Measurements from ENCODE around the gene TMPRSS11E.
A peak's percentile ranks its signal among the peaks of the same experiment; 100 is the strongest.
"Not testable (repeated sequence)": the region's sequence is repeated elsewhere in the genome, so short reads cannot be mapped to it uniquely, and the experiment has no call there.

The TMPRSS11E gene, protein sequence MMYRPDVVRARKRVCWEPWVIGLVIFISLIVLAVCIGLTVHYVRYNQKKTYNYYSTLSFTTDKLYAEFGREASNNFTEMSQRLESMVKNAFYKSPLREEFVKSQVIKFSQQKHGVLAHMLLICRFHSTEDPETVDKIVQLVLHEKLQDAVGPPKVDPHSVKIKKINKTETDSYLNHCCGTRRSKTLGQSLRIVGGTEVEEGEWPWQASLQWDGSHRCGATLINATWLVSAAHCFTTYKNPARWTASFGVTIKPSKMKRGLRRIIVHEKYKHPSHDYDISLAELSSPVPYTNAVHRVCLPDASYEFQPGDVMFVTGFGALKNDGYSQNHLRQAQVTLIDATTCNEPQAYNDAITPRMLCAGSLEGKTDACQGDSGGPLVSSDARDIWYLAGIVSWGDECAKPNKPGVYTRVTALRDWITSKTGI

DNA sequence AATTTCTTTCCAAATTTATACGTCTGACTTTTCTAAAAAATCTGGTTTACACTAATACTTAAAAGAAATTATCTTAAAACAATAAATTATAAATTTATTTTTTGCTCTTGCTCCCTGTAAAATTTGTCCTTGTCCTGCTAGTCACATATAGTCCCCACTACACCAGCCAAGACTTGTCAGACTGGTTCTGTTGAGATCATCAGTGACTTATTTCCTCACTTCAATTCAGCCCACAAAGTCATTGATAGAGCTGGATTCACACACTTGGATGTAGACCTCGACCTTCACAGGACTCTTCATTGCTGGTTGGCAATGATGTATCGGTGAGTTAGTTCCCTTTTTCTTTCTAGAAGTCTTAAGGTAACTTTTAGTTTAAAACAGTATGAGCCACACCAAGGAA is at the start of gene TMPRSS11E:
Gene TMPRSS11E (plus strand): TSS at position 263 of the 400 bp plus-strand sequence. CDS start 50 bp downstream, at position 313.
- no peak for DNase-seq

DNA sequence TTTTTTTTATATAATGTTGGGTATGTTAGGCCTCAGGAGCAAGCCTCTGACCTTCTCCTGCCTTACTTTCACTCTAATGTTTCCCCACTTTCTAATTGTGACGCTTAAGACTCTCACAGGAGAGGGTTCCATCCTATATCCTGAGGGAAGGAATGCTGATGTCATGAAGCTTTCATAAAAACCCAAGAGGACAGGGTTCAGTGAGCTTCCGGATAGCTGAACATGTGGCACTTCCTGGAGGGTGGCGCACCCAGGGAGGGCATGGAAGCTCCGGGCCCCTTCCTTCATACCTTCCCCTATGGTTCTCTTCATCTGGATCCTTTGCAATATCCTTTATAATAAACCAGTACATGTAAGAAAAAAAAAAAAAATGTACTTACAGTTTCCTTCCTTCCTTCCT is 48.0 kb upstream of the TMPRSS11E start:
- no peak for DNase-seq

DNA sequence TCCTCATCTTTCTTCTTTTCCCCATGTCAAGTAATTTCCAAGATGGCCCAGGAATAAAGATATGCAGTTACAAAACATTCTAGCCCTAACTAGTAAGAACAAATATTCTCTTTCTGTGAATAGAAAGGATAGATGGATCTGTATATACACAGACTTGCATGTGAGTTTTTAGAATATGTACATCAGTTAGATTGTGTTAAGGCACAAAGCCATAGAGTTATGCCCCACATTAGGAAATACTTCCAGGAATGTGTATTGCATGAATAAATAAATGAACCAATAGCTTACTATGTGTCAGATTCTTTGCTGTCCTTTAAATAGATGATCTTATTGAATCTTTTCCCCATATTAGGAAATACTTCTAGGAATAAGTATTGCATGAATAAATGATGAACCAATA is 46.0 kb upstream of the TMPRSS11E start:
- peak; percentile 23 for DNase-seq

DNA sequence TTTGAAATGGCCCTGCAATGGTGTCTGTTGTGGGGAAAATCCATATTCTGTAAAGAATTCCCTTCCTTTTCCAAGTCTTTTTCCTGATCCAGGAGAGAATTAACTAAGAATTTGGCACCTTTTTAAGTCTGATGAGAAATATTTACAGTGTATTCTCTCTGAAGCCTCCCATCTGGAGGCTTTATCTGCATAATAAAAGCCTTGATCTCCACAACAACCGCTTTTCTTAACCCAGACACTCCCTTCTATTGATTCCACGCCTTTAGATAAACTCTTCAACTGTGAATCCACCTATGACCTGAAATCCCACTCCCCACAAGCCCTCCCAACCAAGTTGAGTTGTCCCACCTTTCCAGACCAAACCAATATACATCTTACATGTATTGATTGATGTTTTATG is 43.1 kb upstream of the TMPRSS11E start:
- DNase-seq = no peak

DNA sequence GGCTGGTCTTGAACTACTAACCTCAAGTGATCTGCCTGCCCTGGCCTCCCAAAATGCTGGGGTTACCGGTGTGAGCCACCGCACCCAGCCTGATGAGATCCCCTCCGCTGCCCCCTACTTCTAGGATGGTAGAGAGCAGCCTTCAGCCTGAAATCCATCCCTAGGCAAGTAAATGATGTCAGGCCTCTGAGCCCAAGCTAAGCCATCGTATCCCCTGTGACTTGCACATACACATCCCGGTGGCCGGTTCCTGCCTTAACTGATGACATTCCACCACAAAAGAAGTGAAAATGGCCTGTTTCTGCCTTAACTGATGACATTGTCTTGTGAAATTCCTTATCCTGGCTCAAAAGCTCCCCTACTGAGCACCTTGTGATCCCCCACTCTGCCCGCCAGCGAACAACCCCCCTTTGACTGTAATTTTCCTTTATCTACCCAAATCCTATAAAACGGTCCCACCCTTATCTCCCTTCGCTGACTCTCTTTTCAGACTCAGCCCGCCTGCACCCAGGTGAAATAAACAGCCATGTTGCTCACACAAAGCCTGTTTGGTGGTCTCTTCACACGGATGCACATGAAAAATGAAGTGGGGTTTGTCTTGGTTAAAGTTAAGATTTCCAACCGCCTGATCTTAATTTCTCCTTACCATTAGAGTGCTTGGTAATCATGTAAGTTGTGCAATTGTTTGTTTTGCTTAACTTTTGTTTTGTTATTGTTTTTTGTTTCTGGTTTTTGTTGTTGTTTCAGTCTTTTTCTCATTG is 41.4 kb upstream of the TMPRSS11E start:
- DNase-seq = not testable (repeated sequence)

DNA sequence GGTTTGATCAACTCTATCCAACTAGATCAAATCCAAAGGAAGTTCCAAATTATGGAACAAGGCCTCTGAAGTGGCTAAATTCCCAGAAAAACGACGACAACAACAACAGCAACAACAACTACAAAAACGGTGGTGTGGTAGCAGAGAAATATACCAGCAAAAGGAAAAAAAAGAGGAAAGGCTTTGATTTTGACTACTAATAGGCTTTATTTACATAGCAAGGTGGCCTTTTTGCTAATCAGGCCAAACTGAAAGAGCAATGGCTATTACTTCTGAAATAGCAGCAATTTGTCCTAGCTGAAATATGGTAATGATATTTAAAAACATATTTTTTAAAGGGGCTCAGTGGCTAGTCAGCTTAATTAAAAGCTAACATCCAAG is 40.8 kb upstream of the TMPRSS11E start:
- no peak for DNase-seq

DNA sequence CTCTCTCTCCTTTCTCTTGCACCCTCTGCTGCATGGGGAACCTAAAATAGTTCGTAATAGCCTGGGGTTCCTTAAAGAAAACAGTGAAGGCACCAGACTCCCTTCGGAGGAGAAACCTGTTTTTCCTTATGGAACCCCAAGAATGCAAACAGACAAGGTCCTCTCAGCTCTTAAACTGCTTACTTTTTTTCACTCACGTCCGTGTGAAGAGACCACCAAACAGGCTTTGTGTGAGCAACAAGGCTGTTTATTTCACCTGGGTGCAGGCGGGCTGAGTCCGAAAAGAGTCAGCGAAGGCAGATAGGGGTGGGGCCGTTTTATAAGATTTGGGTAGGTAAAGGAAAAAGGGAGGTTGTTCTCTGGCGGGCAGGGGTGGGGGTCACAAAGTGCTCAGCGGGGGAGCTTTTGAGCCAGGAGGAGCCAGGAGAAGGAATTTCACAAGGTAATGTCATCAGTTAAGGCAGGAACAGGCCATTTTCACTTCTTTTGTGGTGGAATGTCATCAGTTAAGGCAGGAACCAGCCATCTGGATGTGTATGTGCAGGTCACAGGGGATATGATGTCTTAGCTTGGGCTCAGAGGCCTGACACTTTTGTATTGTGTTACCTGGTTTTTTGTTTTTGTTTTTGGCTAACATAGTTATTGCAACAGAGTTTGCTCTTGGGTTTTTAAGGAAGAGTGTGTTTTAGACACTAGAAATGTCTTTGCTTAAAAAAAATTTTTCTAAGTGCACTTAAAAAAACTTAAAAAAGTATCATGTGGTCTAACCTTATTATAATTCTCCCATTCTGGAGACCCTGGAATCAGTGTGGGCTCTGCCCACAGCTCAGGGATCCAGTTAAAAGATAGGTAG is 40.0 kb upstream of the TMPRSS11E start:
- not testable (repeated sequence) for DNase-seq

DNA sequence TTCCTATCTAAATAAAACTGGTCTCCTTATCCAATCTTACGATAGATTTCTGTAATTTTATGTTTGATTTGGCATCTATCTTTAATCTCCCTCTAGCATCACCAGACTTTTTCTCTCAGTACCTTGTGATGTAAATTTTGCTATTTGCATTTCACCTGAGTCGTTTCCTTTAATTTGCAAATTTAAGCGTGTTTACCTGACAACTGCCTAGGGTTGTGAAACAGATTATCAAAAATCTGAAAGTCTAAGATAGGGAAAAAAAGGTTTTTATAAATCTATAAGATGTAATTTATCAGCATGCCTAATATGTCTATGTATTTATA is 39.4 kb upstream of the TMPRSS11E start:
- DNase-seq = no peak

DNA sequence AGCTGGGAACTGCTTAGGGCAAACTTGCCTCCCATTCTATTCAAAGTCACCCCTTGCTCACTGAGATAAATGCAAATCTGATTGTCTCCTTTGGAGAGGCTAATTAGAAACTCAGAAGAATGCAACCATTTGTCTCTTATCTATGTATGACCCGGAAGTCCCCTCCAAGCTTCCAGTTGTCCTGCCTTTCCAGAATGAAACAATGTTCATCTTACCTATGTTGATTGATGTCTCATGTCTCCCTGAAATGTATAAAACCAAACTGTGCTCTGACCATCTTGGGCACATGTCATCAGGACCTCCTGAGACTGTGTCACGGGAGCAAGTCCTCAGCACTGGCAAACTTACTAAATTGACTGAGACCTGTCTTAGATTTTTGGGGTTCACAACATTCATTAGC is 37.1 kb upstream of the TMPRSS11E start:
- DNase-seq = no peak

DNA sequence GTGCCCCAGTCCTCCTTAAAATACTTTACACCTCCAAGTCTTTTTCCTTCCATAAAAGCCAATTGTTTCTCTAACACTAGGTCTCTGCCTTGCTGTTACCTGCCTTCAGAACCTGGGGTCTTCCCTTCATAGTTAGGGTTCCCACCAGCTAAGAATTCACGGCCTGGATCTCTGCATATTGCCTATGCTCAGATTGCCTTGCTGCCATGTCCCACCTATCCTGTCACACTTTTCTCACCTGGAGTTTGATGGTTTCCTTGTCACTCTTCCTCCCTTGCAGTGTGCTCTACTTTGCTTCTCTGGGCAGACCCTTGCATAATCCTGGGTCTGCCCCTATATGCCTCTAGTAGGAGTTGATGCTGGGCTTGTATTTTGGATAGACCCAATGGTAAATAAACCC is 36.6 kb upstream of the TMPRSS11E start:
- no peak for DNase-seq

DNA sequence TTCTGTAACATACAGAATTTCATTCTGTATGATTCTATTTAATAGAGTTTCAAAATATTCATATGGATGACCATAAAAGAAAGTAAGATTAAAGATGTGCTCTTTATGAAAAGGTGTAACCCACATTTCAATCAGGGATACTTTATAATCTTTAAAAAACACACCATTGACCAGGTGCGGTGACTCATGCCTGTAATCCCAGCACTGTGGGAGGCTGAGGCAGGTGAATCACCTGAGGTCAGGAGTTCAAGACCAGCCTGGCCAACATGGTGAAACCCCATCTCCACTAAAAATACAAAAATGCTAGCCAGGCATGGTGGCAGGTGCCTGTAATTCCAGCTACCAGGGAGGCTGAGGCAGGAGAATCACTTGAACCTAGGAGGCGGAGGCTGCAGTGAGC is 35.2 kb upstream of the TMPRSS11E start:
- DNase-seq = not testable (repeated sequence)

DNA sequence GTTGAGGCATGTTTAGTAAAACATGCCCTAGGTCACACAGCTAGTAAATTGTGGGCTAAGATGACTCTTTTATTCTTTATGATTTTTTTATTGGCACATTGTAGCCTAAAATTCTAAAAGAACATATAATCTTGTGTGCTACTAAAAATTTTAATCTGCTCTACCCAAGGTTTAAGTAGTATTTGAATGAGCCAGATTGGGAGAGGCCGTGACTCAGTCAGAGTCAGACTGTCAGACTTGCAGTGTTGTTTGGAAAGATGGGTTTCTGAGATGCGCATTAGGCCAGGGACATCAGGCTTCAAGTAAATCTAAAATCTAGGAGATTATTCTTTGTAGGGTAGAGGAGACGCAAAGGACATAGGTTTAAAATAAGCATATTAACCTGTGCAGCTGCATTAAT is 30.7 kb upstream of the TMPRSS11E start:
- no peak for DNase-seq

DNA sequence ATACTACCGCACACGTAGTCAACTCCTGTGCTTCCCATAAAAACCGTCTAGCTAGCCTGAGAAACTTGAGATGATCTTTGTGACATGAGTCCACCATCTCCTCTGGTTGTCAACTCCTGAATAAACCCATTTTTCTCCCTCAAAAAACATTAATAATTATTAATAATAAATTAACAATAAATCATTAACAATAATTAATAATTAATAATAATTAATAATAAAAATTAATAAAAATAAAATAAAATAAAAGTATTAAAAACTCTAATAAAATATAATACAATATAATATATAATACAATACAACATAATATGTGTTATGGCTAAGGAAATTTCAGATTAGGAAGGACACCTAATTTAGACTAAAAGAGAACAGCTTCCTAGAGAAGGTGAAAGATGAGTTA is 20.7 kb upstream of the TMPRSS11E start:
- DNase-seq = no peak

DNA sequence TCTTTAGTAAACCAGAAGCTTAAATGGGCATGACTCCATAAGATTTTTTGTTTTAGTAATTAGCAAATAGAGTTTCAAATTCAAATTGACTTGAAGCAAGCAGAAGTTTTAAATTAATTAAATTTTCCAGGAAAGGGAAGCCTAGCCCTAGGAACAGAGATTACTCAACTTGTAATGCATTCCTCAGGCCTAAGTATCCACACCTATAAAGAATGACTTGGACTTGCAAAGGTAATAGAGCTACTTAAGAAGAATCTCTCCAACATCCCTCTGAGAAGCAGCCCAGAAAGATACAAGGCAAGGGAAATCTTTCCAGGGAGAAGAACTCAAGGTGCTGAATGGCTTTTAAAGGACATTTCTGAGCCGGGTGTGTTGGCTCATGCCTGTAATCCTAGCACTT is 16.9 kb upstream of the TMPRSS11E start:
- DNase-seq = no peak

DNA sequence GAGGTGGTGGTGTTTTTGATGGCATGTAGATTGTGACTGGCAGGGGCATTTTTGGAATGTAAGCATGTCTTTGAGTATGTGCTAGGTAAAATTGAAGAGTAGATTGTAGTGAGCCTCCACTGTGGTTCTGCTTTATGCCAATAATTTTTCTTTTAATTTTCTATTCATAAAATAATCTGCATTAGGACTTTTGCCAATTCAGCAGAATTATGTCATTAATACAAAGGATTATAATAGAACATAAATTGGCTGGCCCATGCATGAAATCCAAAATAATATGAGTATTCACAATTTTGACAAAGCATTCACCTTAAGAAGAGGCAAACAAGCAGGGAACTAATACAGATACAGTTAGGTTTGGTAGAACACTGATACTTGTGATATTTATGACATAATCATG is 14.9 kb upstream of the TMPRSS11E start:
- no peak for DNase-seq

DNA sequence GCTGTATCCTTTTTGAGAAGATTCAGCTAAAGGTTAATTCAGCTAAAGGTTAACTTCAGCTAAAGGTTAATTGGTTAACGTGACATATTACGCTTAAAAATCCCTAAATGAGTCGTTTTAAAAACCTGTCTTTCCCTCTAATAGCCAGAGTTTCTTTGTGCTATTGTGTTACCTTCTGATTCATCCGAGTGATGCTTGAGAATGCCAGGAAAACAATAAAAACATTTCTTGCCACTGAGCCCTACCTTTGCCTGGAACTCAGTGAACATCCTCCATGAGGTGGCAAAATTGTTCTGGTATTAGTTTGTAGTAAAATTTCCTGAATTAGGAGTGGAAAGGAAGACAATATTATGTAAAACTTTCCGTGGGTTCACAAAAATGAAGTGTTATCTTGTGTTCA is 13.7 kb upstream of the TMPRSS11E start:
- DNase-seq = no peak

DNA sequence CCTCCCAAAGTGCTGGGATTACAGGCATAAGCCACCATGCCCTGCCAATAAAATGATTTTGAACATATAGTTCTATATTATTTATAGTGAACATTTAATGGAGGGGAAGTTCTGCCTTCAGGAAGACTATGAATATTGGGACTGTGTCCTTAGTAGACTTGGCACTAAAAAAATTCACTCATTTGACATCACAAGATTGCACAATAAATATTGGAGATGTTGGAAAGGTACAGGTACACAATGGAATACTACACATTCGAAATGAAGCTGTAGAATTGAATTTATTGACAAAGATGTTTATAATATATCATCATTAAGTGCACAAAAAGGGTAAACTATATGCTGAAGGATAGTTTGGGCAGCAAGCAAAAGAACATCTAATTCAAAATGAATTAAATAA is 13.0 kb upstream of the TMPRSS11E start:
- DNase-seq = no peak

DNA sequence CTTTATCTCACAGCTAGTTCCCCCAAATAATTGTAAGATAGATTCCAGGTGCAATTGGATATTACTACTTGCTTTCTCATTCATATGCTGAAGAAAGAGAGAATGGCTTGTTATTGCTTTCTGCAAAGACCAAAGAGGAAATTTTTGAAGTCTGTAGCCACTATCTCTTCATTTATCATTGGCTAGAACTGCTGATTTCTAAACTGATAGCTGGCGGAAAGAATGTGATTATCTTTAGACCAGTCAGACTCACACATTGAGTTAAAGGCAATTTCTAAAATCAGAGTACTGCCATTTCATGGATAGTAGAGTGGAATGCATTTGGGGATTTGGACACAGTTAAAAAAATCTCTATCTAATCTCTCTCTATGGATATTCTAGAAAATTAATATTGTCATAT is 12.4 kb upstream of the TMPRSS11E start:
- DNase-seq = no peak

DNA sequence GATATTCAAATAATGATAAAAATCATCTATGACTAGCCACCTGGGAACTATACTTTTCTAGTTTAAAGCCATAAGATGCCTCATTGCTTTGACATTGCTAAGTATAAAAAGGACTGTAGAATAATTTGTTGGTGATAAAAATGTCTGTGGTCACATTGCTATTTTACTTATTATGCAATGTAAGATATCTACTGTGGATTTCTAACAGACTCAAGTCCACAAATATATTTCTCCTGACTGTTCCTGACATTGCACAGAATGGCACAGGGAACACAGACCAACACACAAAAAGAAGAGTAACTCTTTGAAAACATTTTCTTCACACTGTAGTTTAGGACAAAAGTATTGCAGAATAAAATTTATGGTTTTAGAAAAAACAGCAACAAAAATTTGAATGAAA is 2.2 kb upstream of the TMPRSS11E start:
- DNase-seq = no peak

DNA sequence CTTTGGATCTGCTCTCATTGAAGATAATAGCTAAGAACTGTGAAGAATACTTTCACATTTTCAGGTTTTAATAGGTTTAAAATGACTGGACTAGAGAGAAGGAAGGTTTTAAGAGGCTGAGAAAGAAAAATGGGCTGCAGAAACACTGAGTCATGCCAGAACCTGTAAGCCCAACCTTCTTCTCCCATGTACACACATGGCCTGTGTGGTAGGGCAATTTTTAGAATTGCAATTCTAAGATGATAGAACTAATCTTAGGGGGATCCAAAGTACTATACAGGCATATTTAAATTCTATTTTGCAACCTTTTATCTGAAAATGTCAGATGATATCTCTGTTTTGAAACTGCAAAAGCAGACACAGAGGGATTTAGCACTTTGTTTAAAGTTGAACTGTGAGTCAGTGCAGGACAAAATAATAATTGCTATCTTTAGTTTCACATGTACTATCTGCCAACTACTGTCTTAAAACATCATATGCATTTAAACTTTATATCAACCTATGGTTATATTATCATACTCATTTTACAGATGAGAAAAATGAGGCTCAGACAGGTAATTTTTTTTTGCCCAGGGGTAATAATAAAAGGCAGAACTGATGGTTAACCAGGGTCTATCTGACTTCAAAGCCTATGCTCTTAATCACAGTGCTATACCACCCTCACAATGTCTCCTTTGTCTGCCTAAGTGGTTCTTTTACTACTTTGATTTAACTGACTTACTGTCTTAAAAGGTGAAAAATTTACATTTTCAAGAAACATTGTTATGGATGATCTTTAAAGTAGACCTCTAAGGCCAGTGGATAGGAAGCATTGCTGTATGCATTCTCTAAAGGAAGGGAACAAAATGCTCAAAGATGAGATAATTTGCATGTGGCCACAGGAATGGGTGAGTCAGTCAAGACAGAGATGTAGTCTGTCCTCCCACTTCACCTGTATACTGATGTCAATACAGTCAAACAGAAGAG is 4.3 kb downstream of the TMPRSS11E start:
- no peak for DNase-seq

DNA sequence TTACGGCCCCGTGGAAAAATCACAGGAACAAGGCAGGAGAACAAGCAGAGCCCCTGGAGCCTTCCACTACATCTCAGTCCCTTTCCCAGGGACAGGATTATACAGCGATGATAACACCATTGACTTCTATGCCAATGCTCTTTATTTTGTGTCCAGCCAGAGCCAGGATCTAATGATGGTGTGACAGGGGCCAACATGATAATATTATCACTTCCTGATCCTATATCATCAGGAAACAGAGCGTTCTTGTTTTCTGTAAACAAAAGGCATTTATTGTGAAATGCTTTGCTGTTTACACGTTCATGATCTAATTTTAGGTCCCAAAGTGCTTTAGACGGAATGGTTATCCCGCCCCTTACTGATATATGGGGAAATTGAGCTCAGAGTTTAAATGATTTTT is 12.8 kb downstream of the TMPRSS11E start:
- no peak for DNase-seq

DNA sequence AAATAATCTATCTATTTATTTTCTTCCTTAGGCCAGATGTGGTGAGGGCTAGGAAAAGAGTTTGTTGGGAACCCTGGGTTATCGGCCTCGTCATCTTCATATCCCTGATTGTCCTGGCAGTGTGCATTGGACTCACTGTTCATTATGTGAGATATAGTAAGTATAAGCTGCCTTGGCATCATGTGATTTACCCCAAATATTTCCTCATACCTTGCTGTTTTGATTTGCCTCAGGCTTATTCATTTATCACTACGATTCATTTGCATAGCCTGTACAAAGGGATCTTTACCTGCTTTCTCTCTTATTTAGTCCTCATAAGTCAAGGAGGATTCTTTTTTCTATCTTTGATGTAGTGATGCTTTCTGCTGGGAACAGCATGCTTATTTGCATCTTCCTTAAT is 14.5 kb downstream of the TMPRSS11E start:
- no peak for DNase-seq
